VCaP (cell line): ENCODE data around the gene LSP1.

Source experiments
- H3K27ac ChIP-seq: fragments of 450-650 bp; 2 replicates; pipeline ENCODE4 v1.5.1; 2017
- CTCF ChIP-seq: fragments of 450-650 bp; conservative IDR thresholded peaks from 2 replicates; pipeline ENCODE4 v1.5.1; 2017; ENCODE audit warnings: mild to moderate bottlenecking, moderate library complexity

Gene LSP1

GRCh38 chr11:1854949-1855885 lies 2.3 kb downstream of the LSP1 start:
- H3K27ac ChIP-seq, result no peak overlapping the region
- TF ChIP-seq CTCF, result no peak

GRCh38 chr11:1855886-1856265 lies 3.0 kb downstream of the LSP1 start:
- no peak overlapping the region for H3K27ac ChIP-seq
- no peak for TF ChIP-seq CTCF

GRCh38 chr11:1856306-1857005 lies 3.6 kb downstream of the LSP1 start:
- no peak for TF ChIP-seq CTCF
- no peak overlapping the region for H3K27ac ChIP-seq

GRCh38 chr11:1857064-1857463 lies 4.2 kb downstream of the LSP1 start:
- TF ChIP-seq CTCF, result no peak
- no peak overlapping the region for H3K27ac ChIP-seq

- TF ChIP-seq CTCF, result no peak
- H3K27ac ChIP-seq, result no peak overlapping the region
Observed at GRCh38 chr11:1858154-1858553, 5.3 kb downstream of the LSP1 start.

- H3K27ac ChIP-seq, result no peak overlapping the region
- TF ChIP-seq CTCF, result no peak
Observed at GRCh38 chr11:1858576-1858975, 5.7 kb downstream of the LSP1 start.

GRCh38 chr11:1859004-1859403 lies 6.1 kb downstream of the LSP1 start:
- no peak for TF ChIP-seq CTCF
- H3K27ac ChIP-seq, result no peak overlapping the region
